HEK293T (cell line): ENCODE measurements around the gene TMTC2.

Source experiments
- CTBP1 ChIP-seq: fragments of 450-650 bp; IDR thresholded peaks from 2 replicates; pipeline ENCODE4 v1.6.1; 2016; ENCODE audit warnings: borderline replicate concordance
- SP1 ChIP-seq: fragments of 450-650 bp; IDR thresholded peaks from 2 replicates; pipeline ENCODE4 v1.6.1; 2017
- TARDBP ChIP-seq: fragments of 450-650 bp; IDR thresholded peaks from 2 replicates; pipeline ENCODE4 v1.6.1; 2016

GRCh38 chr12:82754856-82755255 lies 68.2 kb downstream of the TMTC2 start:
- TF ChIP-seq CTBP1 = no peak
- no peak for TF ChIP-seq TARDBP
- no peak for TF ChIP-seq SP1
